Measurements from ENCODE around the gene SMCO3.

SMCO3 gene
- long read RNA-seq, donor 1, partial matches to known transcripts, result 0 of 3 reads
- long read RNA-seq, donor 1, other reads (novel, unspliced or antisense), result 0 of 3 reads
- long read RNA-seq, donor 2, partial matches to known transcripts, result 0 of 2 reads
- long read RNA-seq, donor 2, other reads (novel, unspliced or antisense), result 0 of 2 reads
- long read RNA-seq, donor 3, result 0 reads
- long read RNA-seq, donor 4, result 0 reads
- long read RNA-seq, donor 5, partial matches to known transcripts, result 0 of 3 reads
- long read RNA-seq, donor 5, other reads (novel, unspliced or antisense), result 0 of 3 reads
- long read RNA-seq, donor 6, result 0 reads
- long read RNA-seq, donor 7, partial matches to known transcripts, result 14 of 16 reads
- long read RNA-seq, donor 7, other reads (novel, unspliced or antisense), result 0 of 16 reads
- long read RNA-seq, donor 8, partial matches to known transcripts, result 16 of 24 reads
- long read RNA-seq, donor 8, other reads (novel, unspliced or antisense), result 7 of 24 reads

DNA sequence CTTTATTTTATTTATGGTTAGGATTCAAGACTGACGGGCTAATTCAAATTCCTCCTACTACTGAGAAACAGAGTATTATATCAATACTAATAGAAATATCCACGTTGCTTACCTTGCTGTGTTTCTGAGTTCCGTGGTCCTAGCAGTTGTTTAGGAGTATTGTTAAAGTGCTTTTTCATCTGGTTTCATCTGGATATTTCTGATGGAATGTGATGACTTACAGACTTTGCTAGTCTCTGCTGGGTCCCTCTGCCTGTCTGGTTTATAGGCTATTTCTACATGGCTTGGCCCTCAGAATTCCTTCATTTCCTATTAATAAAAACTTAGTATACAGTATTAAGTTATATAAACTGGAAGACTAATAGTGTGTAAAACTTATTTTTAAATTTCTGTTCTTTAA, at the start of gene SMCO3:
Gene SMCO3, minus strand, starts transcription at position 169 of the 400 bp plus-strand sequence. CDS start 7,502 bp downstream, outside the sequence.
- no peak for DNase-seq

GRCh38 chr12:14860490-14860889, 46.5 kb upstream of the SMCO3 start:
- no peak for DNase-seq

DNA sequence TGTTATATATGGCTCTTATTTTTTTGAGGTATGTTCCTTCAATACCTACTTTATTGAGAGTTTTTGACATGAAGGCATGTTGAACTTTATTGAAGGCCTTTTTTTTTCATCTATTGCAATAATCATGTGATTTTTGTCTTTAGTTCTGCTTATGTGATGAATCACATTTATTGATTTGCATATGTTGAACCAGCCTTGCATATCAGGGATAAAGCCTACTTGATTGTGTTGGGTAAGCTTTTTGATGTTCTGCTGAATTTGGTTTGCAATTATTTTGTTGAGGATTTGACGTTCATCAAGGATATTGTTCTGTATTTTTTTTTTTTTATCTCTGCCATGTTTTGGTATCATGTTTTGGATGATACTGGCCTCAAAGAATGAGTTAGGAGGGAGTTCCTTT, 44.5 kb upstream of the SMCO3 start:
- DNase-seq, result no peak

DNA sequence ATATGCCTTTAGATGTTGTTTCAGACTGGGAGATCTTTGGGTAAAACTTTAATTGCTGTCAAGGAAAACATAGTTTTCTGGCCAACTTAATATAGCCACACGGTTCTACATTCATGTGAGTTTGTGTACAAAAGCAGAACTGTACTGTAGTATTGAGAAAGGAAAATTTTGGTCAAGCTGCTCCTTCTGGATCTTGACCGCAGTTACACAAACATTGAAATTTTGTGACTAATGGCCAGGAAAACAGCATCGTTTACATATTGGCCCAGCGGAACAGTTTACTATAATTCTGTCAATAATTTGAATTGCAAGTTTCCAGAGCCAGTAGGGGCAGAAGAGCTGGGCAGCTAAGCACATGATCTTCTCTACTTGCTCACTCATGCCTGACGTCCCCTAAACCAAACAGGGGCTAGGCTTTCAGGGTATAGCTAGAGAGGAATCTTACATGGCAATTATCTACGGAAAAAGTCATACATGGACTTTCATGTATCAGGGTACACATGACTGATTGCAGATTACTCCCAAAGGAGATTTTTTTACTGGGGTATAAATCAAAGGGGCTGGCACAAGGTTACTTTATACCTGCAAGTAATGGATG, 40.7 kb upstream of the SMCO3 start:
- peak; percentile 31 for DNase-seq

GRCh38 chr12:14853961-14854360, 40.0 kb upstream of the SMCO3 start:
- no peak for DNase-seq

- no peak for DNase-seq
Observed at GRCh38 chr12:14852880-14853279, 38.9 kb upstream of the SMCO3 start.

DNA sequence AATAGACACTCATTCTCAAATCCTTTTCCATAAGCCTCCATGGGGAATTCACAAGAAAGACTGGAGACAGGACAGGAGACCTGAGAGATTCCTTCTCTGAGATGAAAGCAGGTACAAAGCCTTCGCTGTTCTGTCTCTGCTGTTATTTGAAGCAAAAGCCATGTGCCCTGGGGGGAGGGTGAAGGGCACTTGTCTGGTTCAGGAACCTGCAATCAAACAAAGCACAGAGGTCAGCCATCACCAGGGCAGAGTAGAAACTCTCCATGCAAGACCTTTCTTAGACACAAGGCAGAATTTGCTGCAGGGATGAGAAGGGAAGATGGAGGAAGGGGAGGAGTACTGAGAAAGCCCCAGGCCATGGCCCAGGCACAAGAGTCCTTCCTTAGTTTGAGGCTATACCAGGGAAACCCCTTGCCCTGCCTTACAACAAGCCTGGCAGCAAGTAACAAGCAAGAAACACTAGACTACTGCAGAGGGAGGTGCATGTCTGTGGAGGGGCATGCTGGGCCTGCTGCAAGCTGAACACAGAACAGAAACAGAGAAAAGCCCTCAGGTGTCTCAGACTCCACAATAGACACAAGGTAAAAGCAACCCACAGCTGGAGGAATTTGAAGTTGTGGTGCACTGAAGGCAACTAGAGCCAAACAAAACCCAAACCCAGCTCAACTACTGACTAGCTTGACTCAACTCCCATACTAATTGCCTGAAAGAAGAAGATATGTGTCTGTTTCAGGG, 37.1 kb upstream of the SMCO3 start:
- DNase-seq, result no peak

- no peak for DNase-seq
Observed at GRCh38 chr12:14849661-14850060, 35.7 kb upstream of the SMCO3 start.

DNA sequence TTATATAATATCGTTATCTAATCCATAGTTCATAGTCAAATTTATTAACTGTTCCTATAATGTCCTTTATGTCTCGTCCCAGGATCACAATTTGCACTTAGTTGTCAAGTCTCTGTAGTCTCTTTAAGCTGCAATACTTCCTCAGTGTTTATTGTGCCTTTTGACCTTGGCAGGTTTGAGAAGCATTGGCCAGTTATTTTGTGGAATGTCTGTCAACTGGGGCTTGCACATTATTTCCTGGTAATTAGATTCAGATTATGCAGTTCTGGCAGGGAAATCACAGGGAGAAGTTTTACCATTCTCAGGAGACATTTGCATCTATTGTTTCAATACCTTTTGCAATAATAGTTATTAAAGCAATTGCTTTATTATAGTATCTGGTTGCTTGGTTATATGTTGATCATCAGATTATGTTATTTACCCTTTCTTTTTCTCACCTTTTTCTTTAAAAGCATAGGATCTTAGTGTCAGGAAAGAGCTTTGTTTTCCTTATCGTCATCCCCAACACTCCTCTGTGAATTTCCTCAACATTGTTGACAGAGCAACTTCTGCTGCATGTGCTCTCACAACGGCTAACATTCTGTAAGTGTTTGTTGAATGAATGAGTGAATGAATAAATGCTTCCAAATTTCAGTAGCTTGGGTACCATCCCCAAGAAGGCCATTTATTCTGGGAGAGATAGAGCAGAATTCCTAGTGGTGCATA, 33.0 kb upstream of the SMCO3 start:
- no peak for DNase-seq

DNA sequence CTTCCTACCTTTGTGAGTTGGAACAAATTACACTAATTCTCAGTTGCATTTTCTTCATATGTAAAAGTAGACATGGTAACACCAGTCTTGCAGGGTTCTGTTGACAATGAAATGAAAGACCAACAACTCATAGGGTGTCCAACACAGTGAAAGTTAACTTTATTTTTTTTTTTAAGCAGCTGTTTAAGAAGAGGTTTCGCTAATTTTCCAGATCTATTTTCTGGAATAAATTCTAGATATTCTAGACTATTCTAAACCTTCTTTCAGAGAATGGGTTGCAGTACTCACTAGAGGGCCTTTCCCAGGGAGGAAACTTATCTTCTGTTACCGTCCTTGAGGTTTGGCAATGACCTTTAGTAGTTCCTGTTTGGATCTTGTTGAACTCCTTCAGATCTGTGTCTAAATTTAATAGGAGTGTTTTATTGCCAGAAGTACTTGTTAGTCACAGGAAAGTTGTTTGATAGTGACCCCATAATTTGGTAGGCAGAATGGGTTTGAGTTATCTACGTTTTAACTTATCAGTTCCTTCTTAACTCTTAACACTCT, 32.1 kb upstream of the SMCO3 start:
- DNase-seq, result no peak

GRCh38 chr12:14845350-14845750, 31.4 kb upstream of the SMCO3 start:
- DNase-seq, result peak; percentile 29

DNA sequence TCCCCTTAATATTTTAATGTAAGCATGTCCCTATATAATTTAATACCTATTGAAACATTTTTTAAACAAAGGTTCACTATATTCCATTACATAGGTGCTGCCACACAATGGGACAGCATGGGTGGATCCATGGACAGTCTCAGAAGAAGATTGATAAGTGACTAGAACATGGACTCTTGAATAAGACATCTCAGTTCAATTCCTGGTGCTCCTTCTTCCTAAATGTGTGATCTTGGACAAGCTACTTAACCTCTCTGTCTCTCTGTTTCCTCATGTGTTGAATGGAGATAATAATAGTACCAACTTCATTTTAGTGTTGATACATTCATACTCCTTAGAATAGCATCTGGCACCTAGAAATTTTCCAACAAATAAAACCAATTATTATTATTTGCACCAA, 30.4 kb upstream of the SMCO3 start:
- DNase-seq, result no peak

DNA sequence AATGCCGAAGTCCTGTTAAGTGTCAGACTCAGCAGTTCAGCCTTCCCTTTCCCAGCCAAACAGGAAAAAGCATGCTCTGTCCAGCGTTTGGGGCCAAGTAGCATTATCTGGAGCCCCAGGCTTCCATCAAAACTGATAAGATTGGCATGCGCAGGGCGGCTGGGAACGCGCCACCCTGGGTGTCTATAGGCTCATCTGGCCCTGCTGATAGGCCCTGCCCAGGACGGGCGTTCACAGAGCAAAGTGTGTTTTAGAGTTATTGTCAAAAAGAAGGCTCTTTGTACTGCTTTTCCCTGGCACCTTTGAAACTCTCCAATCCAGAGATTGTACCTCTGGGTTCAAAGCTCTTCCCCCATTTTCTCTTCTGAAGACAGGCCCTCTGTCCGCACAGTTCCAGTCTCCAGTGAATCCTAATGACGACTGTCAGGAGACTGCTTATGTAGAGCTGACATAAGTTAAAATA, 29.5 kb upstream of the SMCO3 start, which contains the start of gene ART4:
Gene ART4, minus strand, starts transcription at position 102 of the 463 bp plus-strand sequence. CDS start 413 bp downstream, outside the sequence.
- DNase-seq, result no peak

DNA sequence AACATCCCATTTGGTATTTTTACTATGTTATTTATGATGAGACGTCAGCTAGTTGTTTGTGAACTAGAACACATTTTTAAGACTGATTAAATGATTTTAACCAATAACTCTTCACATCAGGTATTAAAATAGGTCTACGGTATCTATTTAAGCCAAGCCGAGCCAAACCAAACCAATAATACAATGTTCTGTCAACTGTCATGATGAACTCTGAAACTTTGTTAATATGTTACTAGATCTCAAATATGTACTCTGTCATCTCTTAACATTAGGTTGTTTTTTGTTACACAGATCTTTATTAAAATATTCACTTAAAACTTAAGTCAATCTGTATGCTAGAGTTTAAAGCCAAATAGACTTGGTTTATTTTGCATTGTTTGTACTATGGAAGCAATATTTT, 28.3 kb upstream of the SMCO3 start:
- no peak for DNase-seq

DNA sequence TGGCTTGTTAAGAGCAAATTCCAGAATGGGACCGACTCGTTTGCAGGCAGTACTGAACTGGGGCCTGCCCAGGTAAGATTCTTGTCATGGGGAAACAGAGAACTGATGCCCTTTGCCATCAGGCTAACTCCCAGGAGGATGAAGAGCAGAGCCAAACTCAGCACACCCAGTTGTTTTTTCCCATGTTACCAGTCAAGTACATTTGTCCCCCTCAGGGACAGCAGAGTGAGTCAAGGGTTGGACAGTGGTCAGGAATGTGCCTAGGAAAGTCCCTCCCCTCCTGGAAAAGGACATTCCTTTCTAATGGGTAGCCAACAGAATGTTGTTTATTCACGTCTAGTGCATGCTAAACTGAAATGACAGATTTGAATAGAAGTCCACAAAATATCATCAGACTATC, 27.8 kb upstream of the SMCO3 start:
- DNase-seq, result no peak

- no peak for DNase-seq
Observed at GRCh38 chr12:14840616-14841015, 26.6 kb upstream of the SMCO3 start.

DNA sequence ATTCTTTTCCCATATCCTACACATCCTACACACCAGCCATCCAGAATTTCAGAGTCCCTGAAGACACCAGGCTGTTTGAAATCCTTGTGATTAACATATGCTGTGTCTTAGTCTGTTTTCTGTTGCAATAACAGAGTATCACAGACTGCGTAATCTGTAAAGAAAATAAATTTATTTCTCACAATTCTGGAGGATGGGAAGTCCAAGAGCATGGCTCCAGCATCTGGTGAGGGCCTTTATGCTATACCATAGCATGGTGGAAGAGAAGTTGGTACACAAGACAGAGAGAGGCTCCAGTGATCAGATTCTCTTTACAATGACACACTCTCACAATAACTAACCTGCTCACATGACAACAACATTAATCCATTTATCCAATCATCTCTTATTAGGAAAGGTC, 25.3 kb upstream of the SMCO3 start:
- no peak for DNase-seq

- DNase-seq, result no peak
Observed at GRCh38 chr12:14836336-14837210, 22.6 kb upstream of the SMCO3 start.

GRCh38 chr12:14834509-14834908, 20.5 kb upstream of the SMCO3 start:
- no peak for DNase-seq

DNA sequence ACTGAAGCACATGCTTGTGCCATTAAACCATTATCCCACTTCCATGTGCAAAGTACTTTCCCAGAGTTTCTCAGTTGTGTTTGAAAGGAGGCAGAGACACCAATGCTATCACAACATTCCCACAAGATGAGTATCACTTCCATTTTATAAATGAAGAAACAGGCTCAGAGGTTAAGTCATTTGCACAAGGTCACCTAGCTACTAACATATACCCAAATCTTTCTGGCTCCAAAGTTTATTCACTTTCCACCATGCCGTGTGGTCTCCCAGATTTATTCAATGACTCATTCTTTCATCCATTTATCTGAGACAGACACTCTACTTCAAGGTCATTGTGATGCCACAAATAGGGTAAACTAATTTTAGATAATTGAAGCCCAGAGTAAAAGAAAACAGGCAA, 20.0 kb upstream of the SMCO3 start:
- DNase-seq, result no peak

DNA sequence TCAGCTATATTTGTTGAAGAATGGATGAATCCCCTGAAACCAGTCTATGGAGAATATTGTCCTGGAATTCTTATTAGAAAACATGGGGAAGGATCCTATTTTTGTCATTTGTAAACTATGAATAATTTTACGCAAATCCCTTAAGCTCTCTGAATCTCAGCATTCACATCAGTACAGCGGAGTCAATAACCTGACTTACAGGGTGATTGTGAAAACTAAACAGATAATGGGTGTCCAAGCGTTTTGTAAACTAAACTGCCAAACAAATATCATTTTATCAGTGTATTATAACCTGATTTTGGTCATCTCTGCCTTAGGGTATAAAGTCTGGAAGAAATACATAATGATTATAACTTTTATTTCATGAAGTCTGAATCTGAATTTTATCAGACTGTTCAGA, 19.4 kb upstream of the SMCO3 start:
- no peak for DNase-seq

Data from right kidney (tissue), 9 donors.